Psoas muscle (tissue), 8 donors: Measurements from ENCODE around the gene RHOT2. TPM values are rescaled to one million over a fixed set of nuclear protein-coding genes. Genes with fewer than 3 reads are reported as not detected.

Source experiments
- ATAC-seq, 4 donors: fragments of 200-7000 bp; cut with Tn5 transposase; one replicate each; pipeline ENCODE4 v1.9.1; 2020; ENCODE audit warnings: moderate library complexity in 3 of 4, mild to moderate bottlenecking in 2 of 4
- DNase-seq, 2 donors: peaks; one replicate each; pipeline ENCODE4 v3.0.0-alpha.2; 2020
- H3K27ac ChIP-seq: fragments of 200-600 bp; one replicate; pipeline ENCODE4 v1.8.0; 2022
- H3K27me3 ChIP-seq, 3 donors: fragments of 200-600 bp in 1 of 3; one replicate each; pipeline versions ENCODE4 v1.6.1 to v1.8.0; 2013 to 2022; ENCODE audit warnings: low read length in 2 of 3, mild to moderate bottlenecking in 2 of 3, moderate library complexity in 1 of 3; ENCODE audit not compliant: insufficient read depth in 3 of 3
- H3K36me3 ChIP-seq, 2 donors: fragments of 200-600 bp in 1 of 2; one replicate each; pipeline versions ENCODE4 v1.6.1 to v1.8.0; 2013 to 2022; ENCODE audit warnings: low read depth in 1 of 2, mild to moderate bottlenecking in 1 of 2, moderate library complexity in 1 of 2; ENCODE audit not compliant: insufficient read depth in 1 of 2
- H3K4me1 ChIP-seq: fragments of 200-600 bp; one replicate; pipeline ENCODE4 v1.8.0; 2022
- H3K4me3 ChIP-seq: fragments of 200-600 bp; one replicate; pipeline ENCODE4 v1.8.0; 2022; ENCODE audit warnings: mild to moderate bottlenecking
- H3K9me3 ChIP-seq: fragments of 200-600 bp; one replicate; pipeline ENCODE4 v1.8.0; 2022
- WGBS, 3 donors: extraction: QIAGEN DNeasy Blood & Tissue Kit; methylation state at CpG; one replicate each; pipeline versions ENCODE4 v1.1.6 to v1.1.7; 2013; 5-methylcytosine and 5-hydroxymethylcytosine counted together
- intact Hi-C, 2 donors: fragments of 100-400 bp; cut with DNase I; formaldehyde crosslinking; loops; one replicate each; pipeline versions ENCODE4 v1.11.0 to v1.14.2; 2022
- polyA plus RNA-seq, 3 donors: library from polyadenylated mRNA; stranded (reverse); fragments of 200-250 nt; gene quantifications; one replicate each; pipeline ENCODE4 v1.2.3, GENCODE V29; 2013
- total RNA-seq, 4 donors: library from RNA; stranded (reverse); fragmentation: NEBNext Ultra II Directional in 2 of 4; extraction: Animal tissue kit (Norgen Biotek cat#: 25700) in 2 of 4; gene quantifications; one replicate each; pipeline versions ENCODE4 v1.2.1 to v1.2.4, GENCODE V29; 2021 to 2023
- TF ChIP-seq, protein P1 (sequence below): fragments of 200-600 bp; IDR thresholded peaks from one replicate; pipeline ENCODE4 v1.8.0; 2022; ENCODE audit warnings: antibody characterized with exemption
- donor health status: healthy with polysubstance abuse.
- donor health status: DM: no; HTN: no; CAD: no; lungs with moderate emphysema.
- donor health status: Bipolar disorder and iron deficiency.
- donor health status: healthy.
- donor health status: DM: yes; HTN: yes; CAD: no.
- donor health status: DM: no; HTN: no; CAD: no.
- donor health status: DM: no; HTN: no; CAD: no.
- donor health status: DM: yes; HTN: yes; CAD: no.

Gene RHOT2
- total and polyA plus RNA-seq, 7 donors = 38.8 to 75.8 (median 52.3) TPM

DNA sequence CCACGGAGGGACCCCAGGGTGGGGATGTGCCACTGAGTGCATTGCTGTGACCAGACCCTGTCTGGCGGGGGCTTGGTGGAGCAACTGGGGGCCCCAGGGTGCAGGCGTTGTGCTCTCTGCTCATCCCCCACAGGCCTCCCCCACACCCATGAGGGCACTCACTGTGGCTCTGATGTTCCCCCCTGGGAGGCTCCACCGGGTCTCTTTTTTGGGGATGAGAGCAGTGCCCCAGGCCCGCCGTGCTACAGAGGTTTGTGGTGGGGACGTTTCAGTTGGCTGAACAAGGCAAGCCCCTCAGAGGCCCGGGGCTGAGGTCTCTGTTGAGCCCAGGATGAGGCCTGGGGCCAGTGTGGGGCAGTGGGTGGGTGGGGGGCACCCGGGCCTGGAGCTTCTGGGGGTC, 55.8 kb downstream of the RHOT2 start:
- Histone ChIP-seq H3K4me3 (no peak overlapping the region), H3K36me3 (peaks cover 0 to 9% of the 10 kb centered on the region in 2 donors), H3K27ac (no peak overlapping the region), H3K27me3 (peaks cover 0 to 31% (median 19%) of the 10 kb centered on the region in 3 donors), H3K9me3 (no peaks in the 10 kb centered on the region), H3K4me1 (peaks cover 27% of the 10 kb centered on the region)
- intact Hi-C loops = no loop called here
- DNase-seq (no peak), ATAC-seq (no peak)
- WGBS, 3 donors = 72 to 75% (median 73%) methylated on average over 9 of the region's 9 CpGs
- TF ChIP-seq, protein P1, sequence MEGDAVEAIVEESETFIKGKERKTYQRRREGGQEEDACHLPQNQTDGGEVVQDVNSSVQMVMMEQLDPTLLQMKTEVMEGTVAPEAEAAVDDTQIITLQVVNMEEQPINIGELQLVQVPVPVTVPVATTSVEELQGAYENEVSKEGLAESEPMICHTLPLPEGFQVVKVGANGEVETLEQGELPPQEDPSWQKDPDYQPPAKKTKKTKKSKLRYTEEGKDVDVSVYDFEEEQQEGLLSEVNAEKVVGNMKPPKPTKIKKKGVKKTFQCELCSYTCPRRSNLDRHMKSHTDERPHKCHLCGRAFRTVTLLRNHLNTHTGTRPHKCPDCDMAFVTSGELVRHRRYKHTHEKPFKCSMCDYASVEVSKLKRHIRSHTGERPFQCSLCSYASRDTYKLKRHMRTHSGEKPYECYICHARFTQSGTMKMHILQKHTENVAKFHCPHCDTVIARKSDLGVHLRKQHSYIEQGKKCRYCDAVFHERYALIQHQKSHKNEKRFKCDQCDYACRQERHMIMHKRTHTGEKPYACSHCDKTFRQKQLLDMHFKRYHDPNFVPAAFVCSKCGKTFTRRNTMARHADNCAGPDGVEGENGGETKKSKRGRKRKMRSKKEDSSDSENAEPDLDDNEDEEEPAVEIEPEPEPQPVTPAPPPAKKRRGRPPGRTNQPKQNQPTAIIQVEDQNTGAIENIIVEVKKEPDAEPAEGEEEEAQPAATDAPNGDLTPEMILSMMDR = no peak

Other genes with a start within 250 kb of the RHOT2 start
- gene RAB11FIP3, start 242.5 kb upstream of the RHOT2 start, total RNA-seq = 10 to 100 TPM; 44.7 to 89.5 (median 71.5) TPM
- gene RAB11FIP3, start 242.5 kb upstream of the RHOT2 start, polyA plus RNA-seq = 10 to 100 TPM; 20.3 to 26.1 (median 26.1) TPM
- gene CAPN15, start 140.4 kb upstream of the RHOT2 start, total RNA-seq = 10 to 100 TPM; 15.5 to 32.1 (median 26.8) TPM
- 10 to 100 TPM; 14.9 to 26.4 (median 22.6) TPM for gene CAPN15, start 140.4 kb upstream of the RHOT2 start, polyA plus RNA-seq
- gene PRR35, start 107.7 kb upstream of the RHOT2 start, total RNA-seq = not detected
- gene PRR35, start 107.7 kb upstream of the RHOT2 start, polyA plus RNA-seq = not detected
- gene NHLRC4, start 101.1 kb upstream of the RHOT2 start, total RNA-seq = under 1 TPM in 3 of 4 donors, not detected in 1; 0.19 to 0.39 (median 0.27) TPM
- under 1 TPM; 0.06 to 0.38 (median 0.27) TPM for gene NHLRC4, start 101.1 kb upstream of the RHOT2 start, polyA plus RNA-seq
- gene PIGQ, start 98.2 kb upstream of the RHOT2 start, total RNA-seq = 10 to 100 TPM; 18.3 to 26.3 (median 22.0) TPM
- gene PIGQ, start 98.2 kb upstream of the RHOT2 start, polyA plus RNA-seq = 10 to 100 TPM; 26.5 to 39.9 (median 27.2) TPM
- 10 to 100 TPM; 12.3 to 20.2 (median 14.4) TPM for gene RAB40C, start 78.1 kb upstream of the RHOT2 start, total RNA-seq
- 10 to 100 TPM; 14.7 to 16.3 (median 15.7) TPM for gene RAB40C, start 78.1 kb upstream of the RHOT2 start, polyA plus RNA-seq
- 1 to 10 TPM in 2 of 4 donors, under 1 TPM in 2; 0.30 to 2.0 (median 0.82) TPM for gene WFIKKN1, start 37.1 kb upstream of the RHOT2 start, total RNA-seq
- gene WFIKKN1, start 37.1 kb upstream of the RHOT2 start, polyA plus RNA-seq = under 1 TPM; 0.31 to 0.61 (median 0.36) TPM
- 10 to 100 TPM; 42.4 to 55.6 (median 48.4) TPM for gene METTL26, start 31.8 kb upstream of the RHOT2 start, total RNA-seq
- 10 to 100 TPM; 90.8 to 97.8 (median 96.4) TPM for gene METTL26, start 31.8 kb upstream of the RHOT2 start, polyA plus RNA-seq
- gene MCRIP2, start 26.3 kb upstream of the RHOT2 start, total RNA-seq = 10 to 100 TPM; 61.6 to 80.2 (median 68.9) TPM
- gene MCRIP2, start 26.3 kb upstream of the RHOT2 start, polyA plus RNA-seq = 100 to 1,000 TPM in 2 of 3 donors, 10 to 100 TPM in 1; 95.1 to 124 (median 108) TPM
- 1 to 10 TPM; 4.0 to 9.6 (median 8.1) TPM for gene WDR90, start 18.8 kb upstream of the RHOT2 start, total RNA-seq
- 1 to 10 TPM; 5.6 to 9.7 (median 6.4) TPM for gene WDR90, start 18.8 kb upstream of the RHOT2 start, polyA plus RNA-seq
- gene RHBDL1, start 7.5 kb downstream of the RHOT2 start, total RNA-seq = under 1 TPM; 0.13 to 0.42 (median 0.29) TPM
- gene RHBDL1, start 7.5 kb downstream of the RHOT2 start, polyA plus RNA-seq = under 1 TPM; 0.06 to 0.08 (median 0.08) TPM
- gene STUB1, start 12.3 kb downstream of the RHOT2 start, total RNA-seq = 100 to 1,000 TPM; 108 to 150 (median 115) TPM
- 100 to 1,000 TPM; 127 to 147 (median 134) TPM for gene STUB1, start 12.3 kb downstream of the RHOT2 start, polyA plus RNA-seq
- 10 to 100 TPM; 19.1 to 27.5 (median 23.1) TPM for gene JMJD8, start 16.2 kb downstream of the RHOT2 start, total RNA-seq
- gene JMJD8, start 16.2 kb downstream of the RHOT2 start, polyA plus RNA-seq = 10 to 100 TPM; 25.5 to 63.5 (median 41.5) TPM
- gene WDR24, start 22.3 kb downstream of the RHOT2 start, total RNA-seq = 10 to 100 TPM in 3 of 4 donors, 1 to 10 TPM in 1; 9.9 to 15.0 (median 12.1) TPM
- gene WDR24, start 22.3 kb downstream of the RHOT2 start, polyA plus RNA-seq = 10 to 100 TPM in 1 of 3 donors, 1 to 10 TPM in 2; 5.2 to 15.8 (median 8.8) TPM
- under 1 TPM in 2 of 4 donors, not detected in 2; 0.08 TPM for gene FBXL16, start 37.7 kb downstream of the RHOT2 start, total RNA-seq
- under 1 TPM; 0.04 to 0.16 (median 0.10) TPM for gene FBXL16, start 37.7 kb downstream of the RHOT2 start, polyA plus RNA-seq
- 10 to 100 TPM; 19.6 to 25.8 (median 22.8) TPM for gene METRN, start 47.0 kb downstream of the RHOT2 start, total RNA-seq
- 10 to 100 TPM; 17.9 to 28.0 (median 27.4) TPM for gene METRN, start 47.0 kb downstream of the RHOT2 start, polyA plus RNA-seq
- gene ANTKMT, start 53.0 kb downstream of the RHOT2 start, total RNA-seq = 10 to 100 TPM; 30.9 to 45.6 (median 34.5) TPM
- gene ANTKMT, start 53.0 kb downstream of the RHOT2 start, polyA plus RNA-seq = 10 to 100 TPM; 16.1 to 56.0 (median 26.3) TPM
- gene CCDC78, start 58.3 kb downstream of the RHOT2 start, total RNA-seq = under 1 TPM in 1 of 4 donors, not detected in 3; 0.11 TPM
- under 1 TPM in 2 of 3 donors, not detected in 1; 0.12 to 0.16 TPM for gene CCDC78, start 58.3 kb downstream of the RHOT2 start, polyA plus RNA-seq
- 1 to 10 TPM in 1 of 4 donors, under 1 TPM in 3; 0.42 to 1.6 (median 0.71) TPM for gene HAGHL, start 59.0 kb downstream of the RHOT2 start, total RNA-seq
- 1 to 10 TPM in 1 of 3 donors, under 1 TPM in 2; 0.38 to 4.4 (median 0.58) TPM for gene HAGHL, start 59.0 kb downstream of the RHOT2 start, polyA plus RNA-seq
- gene CIAO3, start 72.9 kb downstream of the RHOT2 start, total RNA-seq = 10 to 100 TPM; 12.3 to 25.9 (median 23.6) TPM
- gene CIAO3, start 72.9 kb downstream of the RHOT2 start, polyA plus RNA-seq = 10 to 100 TPM; 26.7 to 43.0 (median 38.9) TPM
- under 1 TPM in 1 of 4 donors, not detected in 3; 0.17 TPM for gene MSLN, start 92.6 kb downstream of the RHOT2 start, total RNA-seq
- gene MSLN, start 92.6 kb downstream of the RHOT2 start, polyA plus RNA-seq = under 1 TPM; 0.03 to 0.10 (median 0.08) TPM
- 10 to 100 TPM in 1 of 4 donors, 1 to 10 TPM in 3; 4.4 to 10.9 (median 7.6) TPM for gene RPUSD1, start 120.2 kb downstream of the RHOT2 start, total RNA-seq
- 10 to 100 TPM; 11.7 to 25.7 (median 25.2) TPM for gene RPUSD1, start 120.2 kb downstream of the RHOT2 start, polyA plus RNA-seq
- 1 to 10 TPM; 2.5 to 4.5 (median 4.0) TPM for gene CHTF18, start 120.5 kb downstream of the RHOT2 start, total RNA-seq
- gene CHTF18, start 120.5 kb downstream of the RHOT2 start, polyA plus RNA-seq = 1 to 10 TPM; 1.7 to 8.4 (median 2.2) TPM
- not detected for gene GNG13, start 132.6 kb downstream of the RHOT2 start, total RNA-seq
- gene GNG13, start 132.6 kb downstream of the RHOT2 start, polyA plus RNA-seq = not detected